Measurements from ENCODE around the gene CRADD. TPM values are rescaled to one million over a fixed set of nuclear protein-coding genes. Genes with fewer than 3 reads are reported as not detected.

The CRADD gene
- total and polyA plus RNA-seq, 2 experiments from 2014 or later = 18.6 to 21.5 TPM

DNA sequence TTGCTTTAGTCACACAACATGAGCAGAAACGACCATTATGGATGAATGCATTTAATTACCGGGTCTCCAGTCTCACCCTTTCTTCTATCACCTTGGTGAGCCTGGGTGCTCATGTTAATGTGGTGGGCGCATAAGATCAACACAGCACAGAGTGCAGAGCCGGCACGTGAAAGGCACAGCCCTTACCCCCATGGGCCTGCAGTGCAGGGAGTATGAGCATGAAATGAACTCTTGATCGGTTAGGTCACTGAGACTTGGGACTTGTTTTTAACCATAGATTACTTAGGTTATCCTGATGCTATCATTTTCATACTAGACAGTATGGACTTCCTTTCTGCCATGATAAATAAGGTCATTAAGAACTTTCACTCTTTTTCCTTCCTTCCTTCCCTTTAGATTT lies 156.8 kb downstream of the CRADD start:
- Histone ChIP-seq H4K20me1 (ENCODE audit: insufficient read depth) (no peaks in the 10 kb centered on the region), H3K4me2 (ENCODE audit: unreplicated experiment) (no peak overlapping the region), H3K36me3 (ENCODE audit: low read depth) (no peaks in the 10 kb centered on the region), H3K27ac (no peak overlapping the region), H3F3A (ENCODE audit: insufficient read depth) (no peaks in the 10 kb centered on the region), H3K79me2 (ENCODE audit: insufficient read depth) (no peaks in the 10 kb centered on the region), H3K9ac (no peak overlapping the region), H3K9me3 (ENCODE audit: low read depth) (no peaks in the 10 kb centered on the region), H2AFZ (no peak overlapping the region), H3K4me1 (ENCODE audit: insufficient read depth) (0 out of 2 replicates have a peak, but pooled peaks cover 5% of the 10 kb centered on the region), H3K4me3 (no peak overlapping the region), H3K27me3 (replicated peaks; ENCODE audit: insufficient read depth) (no peaks in the 10 kb centered on the region), H3K9me2 (ENCODE audit: insufficient read depth) (no peaks in the 10 kb centered on the region)
- WGBS, 2 experiments (ENCODE audit: low coverage in 1 of 2, low lambda C conversion rate in 2 of 2, missing lambda C conversion rate in 2 of 2) = 94 to 97% methylated on average over 6 of the region's 6 CpGs
- in situ Hi-C loops (cut with MboI) = no loop called here
- DNase-seq = no peak
- TF ChIP-seq EZH2 (IDR thresholded peaks at IDR 0.05; ENCODE audit: insufficient read depth, poor library complexity, severe bottlenecking) (no peak), EZH2phosphoT487 (IDR thresholded peaks at IDR 0.05; ENCODE audit: insufficient read depth, low read depth) (no peak)

DNA sequence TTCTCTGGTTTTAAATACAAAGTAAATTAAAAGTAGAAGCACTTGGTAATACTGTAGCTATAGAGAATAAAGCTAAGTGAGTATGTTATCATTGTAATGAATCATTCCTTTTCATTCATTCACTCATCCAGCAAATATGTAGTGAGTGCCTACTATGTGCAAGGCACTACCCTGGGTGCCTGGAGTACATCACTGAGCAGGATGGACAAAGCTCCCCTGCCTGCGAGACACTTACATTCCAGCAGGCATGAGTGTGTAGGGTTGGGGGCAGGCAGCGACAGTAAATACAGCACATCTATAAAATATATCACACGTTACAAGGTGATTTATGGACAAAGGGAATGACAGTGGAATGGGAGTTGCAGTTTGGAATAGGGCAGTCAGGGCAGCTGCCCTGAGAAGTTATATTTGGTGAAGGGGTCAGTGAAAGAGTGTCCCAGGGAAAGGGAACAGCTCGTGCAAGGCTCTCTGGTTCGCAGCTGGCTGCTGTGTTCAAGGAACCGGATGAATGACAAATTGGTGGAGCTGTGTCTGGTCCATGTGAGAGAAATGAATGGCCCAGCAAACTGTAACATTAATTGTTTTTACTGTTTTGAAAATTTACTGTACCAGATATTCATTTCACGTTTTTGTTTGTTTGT lies 159.6 kb downstream of the CRADD start:
- no peaks in the 10 kb centered on the region for H3K9me3 ChIP-seq (ENCODE audit: low read depth)
- no peak overlapping the region for H3K4me3 ChIP-seq
- H2AFZ ChIP-seq = no peak overlapping the region
- H3K9ac ChIP-seq = no peak overlapping the region
- TF ChIP-seq EZH2 (IDR thresholded peaks at IDR 0.05; ENCODE audit: insufficient read depth, poor library complexity, severe bottlenecking) (no peak), EZH2phosphoT487 (IDR thresholded peaks at IDR 0.05; ENCODE audit: insufficient read depth, low read depth) (no peak)
- no peaks in the 10 kb centered on the region for H3K36me3 ChIP-seq (ENCODE audit: low read depth)
- H3K27ac ChIP-seq = no peak overlapping the region
- no peaks in the 10 kb centered on the region; the same call in 1 of the 2 replicates for H4K20me1 ChIP-seq (ENCODE audit: insufficient read depth)
- WGBS, 2 experiments (ENCODE audit: low coverage in 1 of 2, low lambda C conversion rate in 2 of 2, missing lambda C conversion rate in 2 of 2) = 96 to 97% methylated on average over 7 of the region's 7 CpGs
- H3F3A ChIP-seq (ENCODE audit: insufficient read depth) = no peaks in the 10 kb centered on the region
- no peaks in the 10 kb centered on the region for H3K79me2 ChIP-seq (ENCODE audit: insufficient read depth)
- no peaks in the 10 kb centered on the region for H3K9me2 ChIP-seq (ENCODE audit: insufficient read depth)
- no peak for DNase-seq
- H3K4me2 ChIP-seq (ENCODE audit: unreplicated experiment) = no peak overlapping the region
- H3K27me3 ChIP-seq (replicated peaks; ENCODE audit: insufficient read depth) = no peaks in the 10 kb centered on the region
- in situ Hi-C loops (cut with MboI) = no loop called here
- 0 out of 2 replicates have a peak, but pooled peaks cover 5% of the 10 kb centered on the region for H3K4me1 ChIP-seq (ENCODE audit: insufficient read depth)

DNA sequence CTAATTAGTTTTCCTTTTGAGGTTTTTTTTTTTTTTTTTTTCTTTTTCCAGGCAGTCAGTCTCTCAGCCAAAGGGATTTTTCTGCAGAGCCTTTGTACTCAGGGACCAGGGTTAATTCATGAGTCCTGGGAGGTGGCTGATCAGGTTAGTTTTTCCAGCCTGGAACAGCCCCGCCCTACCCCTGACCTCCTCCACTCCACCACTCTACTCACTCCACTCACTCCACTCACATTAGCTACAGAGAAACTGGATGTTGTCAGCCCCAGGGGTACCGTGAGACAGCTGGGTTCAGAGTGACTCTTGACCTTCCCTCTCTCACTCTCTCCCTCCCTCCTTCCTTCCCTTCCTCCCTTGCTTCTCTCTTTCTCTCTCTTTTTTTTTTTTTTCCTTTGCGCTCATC lies 161.0 kb downstream of the CRADD start:
- no peaks in the 10 kb centered on the region for H3K27me3 ChIP-seq (replicated peaks; ENCODE audit: insufficient read depth)
- H2AFZ ChIP-seq = no peak overlapping the region
- H3K4me1 ChIP-seq (ENCODE audit: insufficient read depth) = no peaks in the 10 kb centered on the region
- H3K9me3 ChIP-seq (ENCODE audit: low read depth) = no peaks in the 10 kb centered on the region
- H3K4me3 ChIP-seq = no peak overlapping the region
- H4K20me1 ChIP-seq (ENCODE audit: insufficient read depth) = no peaks in the 10 kb centered on the region; the same call in 1 of the 2 replicates
- H3F3A ChIP-seq (ENCODE audit: insufficient read depth) = no peaks in the 10 kb centered on the region
- no peak overlapping the region for H3K4me2 ChIP-seq (ENCODE audit: unreplicated experiment)
- WGBS, 2 experiments (ENCODE audit: low coverage in 1 of 2, low lambda C conversion rate in 2 of 2, missing lambda C conversion rate in 2 of 2) = 95% methylated on average over 3 of the region's 3 CpGs
- no peak overlapping the region for H3K9ac ChIP-seq
- H3K36me3 ChIP-seq (ENCODE audit: low read depth) = no peaks in the 10 kb centered on the region
- DNase-seq = no peak
- no peak overlapping the region for H3K27ac ChIP-seq
- in situ Hi-C loops (cut with MboI) = no loop called here
- H3K79me2 ChIP-seq (ENCODE audit: insufficient read depth) = no peaks in the 10 kb centered on the region
- TF ChIP-seq EZH2 (IDR thresholded peaks at IDR 0.05; ENCODE audit: insufficient read depth, poor library complexity, severe bottlenecking) (no peak), EZH2phosphoT487 (IDR thresholded peaks at IDR 0.05; ENCODE audit: insufficient read depth, low read depth) (no peak)
- H3K9me2 ChIP-seq (ENCODE audit: insufficient read depth) = no peaks in the 10 kb centered on the region

DNA sequence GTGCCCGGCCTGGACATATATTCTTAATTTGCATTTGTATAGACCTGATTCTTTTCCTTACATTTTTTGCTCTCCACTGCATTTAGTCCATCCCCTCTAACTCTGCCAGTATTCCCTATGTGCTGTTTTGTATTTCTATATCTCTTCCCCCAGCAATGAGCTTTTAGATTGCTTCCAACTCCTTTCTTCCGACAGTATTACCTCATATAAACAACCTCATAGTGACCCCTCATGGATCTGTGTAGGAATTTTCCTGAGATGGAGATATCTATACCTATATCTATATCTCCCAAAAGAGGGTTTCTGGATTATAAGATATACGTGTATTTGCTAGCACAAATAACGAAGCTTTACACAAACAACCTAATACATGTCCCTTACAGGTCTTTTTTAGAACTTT lies 161.9 kb downstream of the CRADD start:
- no peak for DNase-seq
- H3K27ac ChIP-seq = no peak overlapping the region
- H3K27me3 ChIP-seq (replicated peaks; ENCODE audit: insufficient read depth) = no peaks in the 10 kb centered on the region
- H3K9me2 ChIP-seq (ENCODE audit: insufficient read depth) = no peaks in the 10 kb centered on the region
- H3K4me2 ChIP-seq (ENCODE audit: unreplicated experiment) = no peak overlapping the region
- in situ Hi-C loops (cut with MboI) = no loop called here
- no peaks in the 10 kb centered on the region for H3K79me2 ChIP-seq (ENCODE audit: insufficient read depth)
- no peak overlapping the region for H3K9ac ChIP-seq
- no peak overlapping the region for H3K4me3 ChIP-seq
- H3K9me3 ChIP-seq (ENCODE audit: low read depth) = no peaks in the 10 kb centered on the region
- H3F3A ChIP-seq (ENCODE audit: insufficient read depth) = no peaks in the 10 kb centered on the region
- no peaks in the 10 kb centered on the region for H3K36me3 ChIP-seq (ENCODE audit: low read depth)
- no peak overlapping the region for H2AFZ ChIP-seq
- WGBS, 2 experiments (ENCODE audit: low coverage in 1 of 2, low lambda C conversion rate in 2 of 2, missing lambda C conversion rate in 2 of 2) = 95 to 98% methylated on average over 4 of the region's 4 CpGs
- H3K4me1 ChIP-seq (ENCODE audit: insufficient read depth) = no peaks in the 10 kb centered on the region
- H4K20me1 ChIP-seq (ENCODE audit: insufficient read depth) = no peaks in the 10 kb centered on the region; the same call in 1 of the 2 replicates
- TF ChIP-seq EZH2 (IDR thresholded peaks at IDR 0.05; ENCODE audit: insufficient read depth, poor library complexity, severe bottlenecking) (no peak), EZH2phosphoT487 (IDR thresholded peaks at IDR 0.05; ENCODE audit: insufficient read depth, low read depth) (no peak)

Data from GM23248 (cell line).